ENCODE results near the gene PERM1. TPM values are rescaled to one million over a fixed set of nuclear protein-coding genes. Genes with fewer than 3 reads are reported as not detected.

PERM1 gene
- total RNA-seq, 1 donor from 2014 or later = 50.1 TPM

- intact Hi-C loops (cut with DNase I) = loop anchor here (2.0 kb wide), 1 partner anchor 19 kb away; the partner anchor contains the start of gene SAMD11
- peak; percentile 86 for DNase-seq (ENCODE audit: low spot score)
Measured at GRCh38 chr1:941588-942383, 40.1 kb downstream of the PERM1 start.

GRCh38 chr1:941015-941587 is 40.8 kb downstream of the PERM1 start:
- intact Hi-C loops (cut with DNase I) = loop anchor here (2.0 kb wide), 1 partner anchor 18 kb away; the partner anchor contains the start of gene SAMD11
- no peak for DNase-seq (ENCODE audit: low spot score)

GRCh38 chr1:940107-941014 is 41.5 kb downstream of the PERM1 start:
- DNase-seq (ENCODE audit: low spot score) = no peak
- intact Hi-C loops (cut with DNase I) = loop anchor here (2.0 kb wide), 1 partner anchor 18 kb away; the partner anchor contains the start of gene SAMD11

GRCh38 chr1:939511-940106 is 42.3 kb downstream of the PERM1 start:
- intact Hi-C loops (cut with DNase I) = loop anchor here (2.0 kb wide), 2 partner anchors 17 to 35 kb away; partner anchors contain the start of gene SAMD11
- DNase-seq (ENCODE audit: low spot score) = no peak

- no peak for DNase-seq (ENCODE audit: low spot score)
- intact Hi-C loops (cut with DNase I) = loop anchor here (2.0 kb wide), 1 partner anchor 34 kb away; no protein-coding TSS in a partner anchor
Measured at GRCh38 chr1:938711-939489, 43.0 kb downstream of the PERM1 start.

GRCh38 chr1:938088-938683 is 43.7 kb downstream of the PERM1 start:
- no peak for DNase-seq (ENCODE audit: low spot score)
- intact Hi-C loops (cut with DNase I) = loop anchor here (2.0 kb wide), 1 partner anchor 33 kb away; no protein-coding TSS in a partner anchor

GRCh38 chr1:937521-937920 is 44.4 kb downstream of the PERM1 start:
- intact Hi-C loops (cut with DNase I) = no loop called here
- no peak for DNase-seq (ENCODE audit: low spot score)

GRCh38 chr1:936348-937264 is 45.3 kb downstream of the PERM1 start:
- intact Hi-C loops (cut with DNase I) = no loop called here
- DNase-seq (ENCODE audit: low spot score) = no peak

GRCh38 chr1:935751-936231 is 46.1 kb downstream of the PERM1 start:
- DNase-seq (ENCODE audit: low spot score) = no peak
- intact Hi-C loops (cut with DNase I) = no loop called here

GRCh38 chr1:934991-935750 is 46.7 kb downstream of the PERM1 start:
- intact Hi-C loops (cut with DNase I) = no loop called here
- DNase-seq (ENCODE audit: low spot score) = no peak

- DNase-seq (ENCODE audit: low spot score) = no peak
- intact Hi-C loops (cut with DNase I) = no loop called here
Measured at GRCh38 chr1:933603-933940, 48.3 kb downstream of the PERM1 start.

GRCh38 chr1:932776-933602 is 48.9 kb downstream of the PERM1 start:
- intact Hi-C loops (cut with DNase I) = no loop called here
- no peak for DNase-seq (ENCODE audit: low spot score)

GRCh38 chr1:932173-932510 is 49.8 kb downstream of the PERM1 start:
- DNase-seq (ENCODE audit: low spot score) = no peak
- intact Hi-C loops (cut with DNase I) = no loop called here

- intact Hi-C loops (cut with DNase I) = no loop called here
- DNase-seq (ENCODE audit: low spot score) = no peak
Measured at GRCh38 chr1:931380-932172, 50.3 kb downstream of the PERM1 start.

- intact Hi-C loops (cut with DNase I) = no loop called here
- no peak for DNase-seq (ENCODE audit: low spot score)
Measured at GRCh38 chr1:930633-931138, 51.2 kb downstream of the PERM1 start.

All from cardiac septum (tissue), 1 donor.